Epithelial cell of proximal tubule (primary cell): Measurements from ENCODE around the gene PRR5L. TPM values are rescaled to one million over a fixed set of nuclear protein-coding genes. Genes with fewer than 3 reads are reported as not detected.
A peak's percentile ranks its signal among the peaks of the same experiment; 100 is the strongest.

Experiments
- DNase-seq: peaks from one replicate; pipeline ENCODE4 v3.0.0-alpha.2; 2011; ENCODE audit warnings: low read depth
- H3K4me3 ChIP-seq: 2 replicates; pipeline ENCODE4 v1.5.1; 2011; ENCODE audit warnings: low read depth, mild to moderate bottlenecking, low read length
- total RNA-seq: library from RNA; depleted of rRNA; stranded (reverse); fragments of >200 nt; gene quantifications from 2 replicates; pipeline ENCODE4 v1.2.3, GENCODE V29; 2015
- TF ChIP-seq, protein P1 (sequence below): conservative IDR thresholded peaks from 2 replicates; pipeline ENCODE4 v1.5.1; 2012; ENCODE audit warnings: low read depth, mild to moderate bottlenecking, low read length

Gene PRR5L, protein sequence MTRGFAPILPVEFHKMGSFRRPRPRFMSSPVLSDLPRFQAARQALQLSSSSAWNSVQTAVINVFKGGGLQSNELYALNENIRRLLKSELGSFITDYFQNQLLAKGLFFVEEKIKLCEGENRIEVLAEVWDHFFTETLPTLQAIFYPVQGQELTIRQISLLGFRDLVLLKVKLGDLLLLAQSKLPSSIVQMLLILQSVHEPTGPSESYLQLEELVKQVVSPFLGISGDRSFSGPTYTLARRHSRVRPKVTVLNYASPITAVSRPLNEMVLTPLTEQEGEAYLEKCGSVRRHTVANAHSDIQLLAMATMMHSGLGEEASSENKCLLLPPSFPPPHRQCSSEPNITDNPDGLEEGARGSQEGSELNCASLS
- total RNA-seq, result 5.9 and 13.2 TPM in 2 replicates

DNA sequence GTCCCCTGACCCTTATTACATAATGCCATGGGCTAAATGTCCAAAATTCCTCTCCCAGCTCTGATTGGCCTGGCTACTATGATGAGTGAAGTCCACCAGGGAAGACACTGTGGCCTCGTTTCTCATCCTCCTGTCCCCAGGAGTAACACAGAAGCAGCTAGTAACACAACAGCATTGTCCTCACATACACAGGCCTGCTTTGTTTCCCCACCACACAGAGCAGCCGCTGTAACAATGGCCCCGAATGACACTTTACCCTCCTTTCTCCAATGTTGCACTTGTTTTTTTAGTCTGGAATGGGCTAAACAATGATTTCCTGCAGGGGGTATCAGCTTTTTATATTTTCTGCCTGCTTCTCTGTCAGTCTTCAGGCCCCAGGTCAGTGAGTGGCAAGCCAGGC, at the start of gene PRR5L:
TSS of gene PRR5L (plus strand) at position 363 of the 400 bp plus-strand sequence. CDS start 104,834 bp downstream, outside the sequence.
- TF ChIP-seq, protein P1, sequence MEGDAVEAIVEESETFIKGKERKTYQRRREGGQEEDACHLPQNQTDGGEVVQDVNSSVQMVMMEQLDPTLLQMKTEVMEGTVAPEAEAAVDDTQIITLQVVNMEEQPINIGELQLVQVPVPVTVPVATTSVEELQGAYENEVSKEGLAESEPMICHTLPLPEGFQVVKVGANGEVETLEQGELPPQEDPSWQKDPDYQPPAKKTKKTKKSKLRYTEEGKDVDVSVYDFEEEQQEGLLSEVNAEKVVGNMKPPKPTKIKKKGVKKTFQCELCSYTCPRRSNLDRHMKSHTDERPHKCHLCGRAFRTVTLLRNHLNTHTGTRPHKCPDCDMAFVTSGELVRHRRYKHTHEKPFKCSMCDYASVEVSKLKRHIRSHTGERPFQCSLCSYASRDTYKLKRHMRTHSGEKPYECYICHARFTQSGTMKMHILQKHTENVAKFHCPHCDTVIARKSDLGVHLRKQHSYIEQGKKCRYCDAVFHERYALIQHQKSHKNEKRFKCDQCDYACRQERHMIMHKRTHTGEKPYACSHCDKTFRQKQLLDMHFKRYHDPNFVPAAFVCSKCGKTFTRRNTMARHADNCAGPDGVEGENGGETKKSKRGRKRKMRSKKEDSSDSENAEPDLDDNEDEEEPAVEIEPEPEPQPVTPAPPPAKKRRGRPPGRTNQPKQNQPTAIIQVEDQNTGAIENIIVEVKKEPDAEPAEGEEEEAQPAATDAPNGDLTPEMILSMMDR, result no peak
- no peak for DNase-seq
- no peak within 1 kb of the TSS for H3K4me3 ChIP-seq

DNA sequence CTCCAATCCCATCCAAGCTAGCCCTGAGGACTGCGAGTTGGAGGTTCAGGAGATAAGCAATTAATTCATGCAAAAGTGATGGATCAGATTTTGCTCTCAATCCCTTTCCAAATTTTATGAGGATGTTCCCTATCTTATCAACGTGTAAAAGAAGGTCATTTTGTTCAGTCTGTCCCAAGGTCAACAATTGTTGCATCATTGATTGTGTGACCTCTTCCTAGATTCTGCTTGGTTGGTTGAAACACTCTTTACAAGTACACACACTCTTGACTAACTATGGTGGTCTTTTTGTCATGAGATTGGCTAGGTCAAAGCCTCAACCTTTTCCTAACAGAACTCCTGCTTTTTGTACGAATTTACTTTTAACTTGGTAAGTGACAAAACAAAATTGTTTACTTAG, 48.6 kb upstream of the PRR5L start:
- DNase-seq, result no peak
- H3K4me3 ChIP-seq, result no peak overlapping the region
- TF ChIP-seq, protein P1, result no peak

DNA sequence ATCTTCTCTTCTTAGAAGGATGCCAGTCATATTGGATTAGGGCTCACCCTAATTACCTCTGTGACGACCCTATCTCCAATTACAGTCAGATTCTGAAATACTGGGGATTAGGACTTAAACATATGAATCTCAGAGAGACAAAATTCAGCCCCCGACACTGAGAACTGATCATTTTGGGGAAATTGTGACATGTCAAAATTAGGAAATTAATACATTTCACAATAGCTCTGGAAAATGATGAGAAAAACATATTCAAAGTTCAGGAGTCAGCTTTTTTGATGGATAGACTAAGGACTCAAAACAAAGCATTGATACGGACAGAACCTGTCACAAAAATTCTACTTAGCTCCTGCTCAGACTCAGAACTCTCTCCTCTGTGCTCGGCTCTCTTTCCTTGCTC, 47.7 kb upstream of the PRR5L start:
- no peak for DNase-seq
- H3K4me3 ChIP-seq, result no peak overlapping the region
- TF ChIP-seq, protein P1, result no peak

DNA sequence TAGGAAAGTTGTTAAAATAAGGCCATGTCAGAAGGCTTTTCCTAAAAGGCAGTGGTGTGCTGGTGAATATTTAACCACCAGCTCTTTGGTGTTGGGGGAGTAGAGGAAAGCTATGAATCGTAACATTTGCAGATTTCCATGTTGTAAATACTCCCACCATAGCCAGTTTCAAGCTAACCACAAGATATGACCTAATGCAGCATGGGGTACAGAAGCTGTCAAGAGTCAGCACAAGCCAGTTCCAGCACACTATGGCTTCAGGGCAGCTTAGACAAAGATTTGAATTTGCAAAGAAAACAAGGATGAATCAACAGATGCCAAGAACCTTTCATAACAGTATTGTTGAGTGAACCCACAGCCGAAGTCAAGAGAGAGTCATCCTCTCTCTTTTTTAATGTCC, 46.8 kb upstream of the PRR5L start:
- no peak overlapping the region for H3K4me3 ChIP-seq
- peak; percentile 77 for DNase-seq
- TF ChIP-seq, protein P1, result no peak

DNA sequence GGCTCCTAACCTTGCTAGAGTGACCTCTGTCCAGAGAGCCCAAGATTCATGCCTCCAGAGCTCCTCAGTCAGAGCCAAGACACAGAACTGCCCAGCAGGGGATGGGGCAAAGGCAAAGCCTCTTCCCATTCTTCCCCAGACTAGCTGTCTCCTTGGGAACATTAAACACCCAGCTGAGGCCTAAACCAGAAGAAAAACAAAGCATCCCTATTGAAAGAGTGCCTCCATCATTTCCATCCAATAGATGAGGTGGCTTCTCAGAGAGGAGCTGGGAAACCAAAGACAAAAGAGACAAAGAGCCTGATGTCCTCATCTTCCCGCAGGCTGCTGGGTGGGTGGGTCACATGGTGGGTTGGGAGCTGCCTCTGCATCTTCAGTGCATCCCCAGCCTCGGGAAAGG, 44.3 kb upstream of the PRR5L start:
- H3K4me3 ChIP-seq, result no peak overlapping the region
- TF ChIP-seq, protein P1, result no peak
- no peak for DNase-seq

DNA sequence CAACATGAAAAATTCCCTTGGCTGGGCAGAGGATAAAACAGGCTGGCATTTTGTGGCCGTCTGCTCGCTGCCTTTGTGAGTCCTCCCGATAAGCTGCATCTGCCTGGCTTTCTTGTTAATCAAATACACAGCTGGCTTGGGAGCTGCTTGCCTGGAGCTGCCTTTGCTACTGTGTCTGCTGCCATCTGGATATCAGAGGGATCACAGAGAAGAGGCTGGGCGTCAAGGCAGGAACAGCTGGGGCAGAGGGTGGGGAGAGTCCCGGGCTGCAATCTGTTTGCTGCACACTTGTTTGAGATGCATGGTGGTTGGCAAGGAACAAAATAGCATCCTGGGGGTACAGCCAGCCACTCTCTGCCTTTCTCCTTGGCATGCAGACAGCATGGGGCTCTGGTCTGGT, 42.9 kb upstream of the PRR5L start:
- DNase-seq, result no peak
- no peak overlapping the region for H3K4me3 ChIP-seq
- TF ChIP-seq, protein P1, result no peak

DNA sequence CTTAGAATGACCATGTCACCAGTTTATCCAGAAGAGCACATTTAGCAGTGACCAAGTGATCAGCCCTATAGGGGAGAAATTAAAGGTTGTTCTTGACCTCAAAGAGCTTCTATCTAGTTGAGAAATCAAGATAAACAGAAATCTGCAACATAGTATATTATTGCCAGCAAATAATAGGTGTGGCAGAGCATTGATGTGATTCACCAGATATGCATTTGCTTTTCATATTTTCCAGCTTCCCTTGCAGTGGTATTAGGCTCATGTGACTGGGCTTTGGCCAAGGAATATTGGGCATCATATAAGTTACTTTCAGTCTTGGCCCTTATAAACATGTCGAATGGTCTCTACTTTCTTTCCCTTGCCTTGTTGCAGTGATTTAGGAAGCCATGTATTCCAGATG, 41.4 kb upstream of the PRR5L start:
- TF ChIP-seq, protein P1, result no peak
- no peak overlapping the region for H3K4me3 ChIP-seq
- no peak for DNase-seq
